Neural progenitor cell (in vitro differentiated cells): Measurements from ENCODE around the gene KCNIP1.

Source experiments
- EZH2 ChIP-seq: fragments of 200-600 bp; sonication (generic); IDR thresholded peaks from 2 replicates; pipeline ENCODE4 v1.6.1; 2017; ENCODE audit warnings: antibody characterized with exemption, mild to moderate bottlenecking, moderate library complexity
- EZH2phosphoT487 ChIP-seq: fragments of 200-600 bp; sonication (generic); IDR thresholded peaks from 2 replicates; pipeline ENCODE4 v1.6.1; 2017; ENCODE audit warnings: antibody characterized with exemption
- TF ChIP-seq, protein P1 (sequence below): fragments of 200-600 bp; sonication (generic); IDR thresholded peaks from 2 replicates; pipeline ENCODE4 v1.5.1; 2017; ENCODE audit warnings: antibody characterized with exemption, mild to moderate bottlenecking

GRCh38 chr5:170771496-170771895 is 267.7 kb downstream of the KCNIP1 start:
- TF ChIP-seq, protein P1, sequence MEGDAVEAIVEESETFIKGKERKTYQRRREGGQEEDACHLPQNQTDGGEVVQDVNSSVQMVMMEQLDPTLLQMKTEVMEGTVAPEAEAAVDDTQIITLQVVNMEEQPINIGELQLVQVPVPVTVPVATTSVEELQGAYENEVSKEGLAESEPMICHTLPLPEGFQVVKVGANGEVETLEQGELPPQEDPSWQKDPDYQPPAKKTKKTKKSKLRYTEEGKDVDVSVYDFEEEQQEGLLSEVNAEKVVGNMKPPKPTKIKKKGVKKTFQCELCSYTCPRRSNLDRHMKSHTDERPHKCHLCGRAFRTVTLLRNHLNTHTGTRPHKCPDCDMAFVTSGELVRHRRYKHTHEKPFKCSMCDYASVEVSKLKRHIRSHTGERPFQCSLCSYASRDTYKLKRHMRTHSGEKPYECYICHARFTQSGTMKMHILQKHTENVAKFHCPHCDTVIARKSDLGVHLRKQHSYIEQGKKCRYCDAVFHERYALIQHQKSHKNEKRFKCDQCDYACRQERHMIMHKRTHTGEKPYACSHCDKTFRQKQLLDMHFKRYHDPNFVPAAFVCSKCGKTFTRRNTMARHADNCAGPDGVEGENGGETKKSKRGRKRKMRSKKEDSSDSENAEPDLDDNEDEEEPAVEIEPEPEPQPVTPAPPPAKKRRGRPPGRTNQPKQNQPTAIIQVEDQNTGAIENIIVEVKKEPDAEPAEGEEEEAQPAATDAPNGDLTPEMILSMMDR = no peak
- TF ChIP-seq EZH2 (no peak), EZH2phosphoT487 (no peak)
